K562 (cell line): ENCODE data around the gene CAMK2G. TPM values are rescaled to one million over a fixed set of nuclear protein-coding genes. Genes with fewer than 3 reads are reported as not detected.

Experiments
- ASH1L ChIP-seq: fragments of 450-650 bp; IDR thresholded peaks from 2 replicates; pipeline ENCODE4 v1.6.1; 2018; ENCODE audit warnings: borderline replicate concordance, mild to moderate bottlenecking, low read depth; ENCODE audit not compliant: partially characterized antibody
- BRD4 ChIP-seq: fragments of 200-600 bp; sonication (generic); IDR thresholded peaks from 2 replicates; pipeline ENCODE4 v1.6.1; 2017; ENCODE audit warnings: inconsistent platforms
- CCAR2 ChIP-seq: fragments of 200-400 bp; formaldehyde crosslinking; IDR thresholded peaks from 2 replicates; pipeline ENCODE4 v1.6.1; 2017; ENCODE audit warnings: mild to moderate bottlenecking, low read depth, low read length
- ETV6 ChIP-seq, 3 experiments: fragments of 150-350 bp in 1 of 3; sonication (generic) in 1 of 3; formaldehyde crosslinking in 1 of 3; IDR thresholded peaks; 2 replicates each; pipeline versions ENCODE4 v1.6.1 to v1.8.0; 2014 to 2022; ENCODE audit warnings: borderline replicate concordance in 2 of 3, low read depth in 2 of 3, antibody characterized with exemption in 1 of 3, low read length in 1 of 3, mild to moderate bottlenecking in 1 of 3, missing genetic modification reagents in 1 of 3
- FOXA1 ChIP-seq: fragments of 450-650 bp; IDR thresholded peaks from 2 replicates; pipeline ENCODE4 v1.6.1; 2016; ENCODE audit warnings: mild to moderate bottlenecking, borderline replicate concordance
- HMG20A ChIP-seq: fragments of 450-650 bp; formaldehyde crosslinking; conservative IDR thresholded peaks from 2 replicates; pipeline ENCODE4 v1.4.0; 2020; ENCODE audit warnings: mild to moderate bottlenecking, mixed read lengths
- JUN ChIP-seq, 2 experiments: sonication (generic) in 1 of 2; formaldehyde crosslinking in 1 of 2; IDR thresholded peaks; 2 replicates each; pipeline versions ENCODE4 v1.6.1 to v1.8.0; 2012 to 2022; ENCODE audit warnings: borderline replicate concordance in 2 of 2, mild to moderate bottlenecking in 2 of 2, improper control_type of control experiment in 1 of 2, low read depth in 1 of 2, low read length in 1 of 2, missing genetic modification reagents in 1 of 2
- MBD2 ChIP-seq: sonication (generic); IDR thresholded peaks from 2 replicates; pipeline ENCODE4 v1.6.1; 2016; ENCODE audit warnings: low read depth, borderline replicate concordance
- NCOR1 ChIP-seq: fragments of 450-650 bp; IDR thresholded peaks from 2 replicates; pipeline ENCODE4 v1.6.1; 2016; ENCODE audit warnings: mild to moderate bottlenecking, moderate library complexity
- NR2C2 ChIP-seq, 2 experiments: fragments of 200-800 bp in 1 of 2; sonication (Bioruptor generic) in 1 of 2; sonication (generic) in 1 of 2; formaldehyde crosslinking in 1 of 2; IDR thresholded peaks; 2 replicates each; pipeline versions ENCODE4 v1.6.1 to v1.8.0; 2016 to 2022; ENCODE audit warnings: mild to moderate bottlenecking in 1 of 2, missing compliant biosample characterization in 1 of 2, missing genetic modification characterization in 1 of 2, missing genetic modification reagents in 1 of 2
- RBM15 ChIP-seq: fragments of 200-400 bp; formaldehyde crosslinking; IDR thresholded peaks from 2 replicates; pipeline ENCODE4 v1.6.1; 2018; ENCODE audit warnings: mild to moderate bottlenecking, low read length, moderate library complexity; ENCODE audit not compliant: insufficient read depth
- RFX1 ChIP-seq: fragments of 450-650 bp; IDR thresholded peaks from 2 replicates; pipeline ENCODE4 v1.6.1; 2016; ENCODE audit warnings: mild to moderate bottlenecking, moderate library complexity
- TCF7 ChIP-seq: sonication (generic); IDR thresholded peaks from 2 replicates; pipeline ENCODE4 v1.6.1; 2016; ENCODE audit warnings: antibody characterized with exemption, borderline replicate concordance
- XRCC5 ChIP-seq: fragments of 200-400 bp; formaldehyde crosslinking; IDR thresholded peaks from 2 replicates; pipeline ENCODE4 v1.6.1; 2017; ENCODE audit warnings: low read depth, mild to moderate bottlenecking, low read length
- YY1 ChIP-seq, 3 experiments: IDR thresholded peaks; 2 replicates each; pipeline ENCODE4 v1.6.1; 2011; ENCODE audit warnings: low read length in 2 of 3, mild to moderate bottlenecking in 2 of 3, moderate library complexity in 2 of 3, borderline replicate concordance in 1 of 3, control low read depth in 1 of 3, low read depth in 1 of 3; ENCODE audit not compliant: insufficient read depth in 3 of 3, insufficient replicate concordance in 2 of 3, control insufficient read depth in 1 of 3, insufficient read length in 1 of 3; ENCODE audit errors: extremely low read depth in 1 of 3
- ZFX ChIP-seq: sonication (generic); formaldehyde crosslinking; IDR thresholded peaks from 2 replicates; pipeline ENCODE4 v1.8.0; 2022; ENCODE audit warnings: mild to moderate bottlenecking, missing genetic modification reagents, moderate library complexity
- polyA plus RNA-seq, 8 experiments: library from polyadenylated mRNA; depleted of rRNA in 4 of 8; stranded (reverse) in 5 of 8; unstranded in 3 of 8; fragments of >200 nt; fragmentation: Nextera tagmentation in 2 of 8; fragmentation: Illumina TruSeq in 1 of 8; extraction: Ambion mirVana in 2 of 8; extraction: Trizol in 1 of 8; gene quantifications; 2 replicates each; pipeline versions ENCODE4 v1.2.1 to v1.2.3, GENCODE V29; 2011 to 2014; ENCODE audit warnings: inconsistent platforms in 1 of 8, missing spikeins in 1 of 8
- total RNA-seq, 7 experiments: library from RNA; depleted of rRNA in 6 of 7; stranded (reverse); fragments of >200 nt in 6 of 7; fragmentation: Illumina TruSeq in 2 of 7; extraction: Trizol in 2 of 7; gene quantifications; 2 replicates each; pipeline versions ENCODE4 v1.2.1 to v1.2.3, GENCODE V29; 2011 to 2021; ENCODE audit warnings: low replicate concordance in 1 of 7
- TF ChIP-seq, protein P1 (sequence below), 2 experiments: fragments of 250-450 bp in 1 of 2; fragments of 450-650 bp in 1 of 2; sonication (Bioruptor Pico) in 1 of 2; IDR thresholded peaks; 2 replicates each; pipeline versions ENCODE4 v1.6.1 to v1.8.0; 2016 to 2021; ENCODE audit warnings: mild to moderate bottlenecking in 2 of 2, moderate library complexity in 2 of 2, missing compliant biosample characterization in 1 of 2, missing genetic modification characterization in 1 of 2
- TF ChIP-seq, protein P2 (sequence below): fragments of 250-450 bp; sonication (Bioruptor Pico); IDR thresholded peaks from 2 replicates; pipeline ENCODE4 v1.5.0; 2021; ENCODE audit warnings: mild to moderate bottlenecking, borderline replicate concordance

CAMK2G gene
- total and polyA plus RNA-seq, 9 of the 15 experiments (the other 6 are each of a cell fraction or from before 2014, with no cell fraction given): 9.0 to 37.9 (median 32.6) TPM

DNA sequence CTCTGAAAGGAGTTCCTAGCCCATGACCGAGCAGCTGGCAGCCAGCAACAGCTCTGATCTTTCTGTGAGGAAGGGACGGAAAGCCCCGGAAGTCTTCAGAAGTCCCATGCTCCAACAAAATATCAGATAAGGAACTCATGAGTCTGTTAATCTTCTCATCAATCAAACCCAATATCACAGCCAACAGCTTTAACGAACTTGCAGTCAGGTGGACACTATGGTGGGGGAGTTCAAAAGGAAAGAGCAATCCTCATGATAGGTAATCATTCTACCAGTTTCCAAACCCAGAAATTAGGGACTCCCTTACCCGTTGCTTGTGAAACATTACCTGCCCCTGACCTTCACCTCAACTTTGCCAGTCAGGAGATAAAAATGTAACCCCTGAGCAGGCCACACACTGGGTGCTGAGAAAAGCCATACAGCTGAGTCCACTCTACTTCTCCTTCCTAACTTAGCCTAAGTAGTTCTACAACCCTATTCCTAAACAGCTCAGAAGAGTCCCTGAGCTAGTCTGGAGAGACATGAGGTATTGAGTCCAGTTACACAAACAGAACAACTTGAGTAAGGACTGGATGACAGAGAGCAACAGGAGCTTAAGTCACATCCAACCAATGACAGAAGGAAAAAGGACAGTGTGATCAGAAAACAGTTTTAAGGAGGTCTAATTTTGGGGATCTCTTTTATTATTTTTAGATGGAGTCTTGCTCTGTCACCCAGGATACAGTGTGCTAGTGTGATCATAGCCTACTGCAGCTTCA, 65.1 kb downstream of the CAMK2G start (continued):
- TF ChIP-seq ASH1L (no peak), RBM15 (no peak), ETV6 (IDR thresholded peaks at IDR 0.05; ENCODE audit: borderline replicate concordance in 1 of 2, low read depth in 2 of 2, low read length in 1 of 2) (no peak), ETV6 (CRISPR knock-in tag; IDR thresholded peaks at IDR 0.05; ENCODE audit: borderline replicate concordance) (no peak), FOXA1 (no peak), BRD4 (no peak), NR2C2 (CRISPR knock-in tag; IDR thresholded peaks at IDR 0.05) (no peak), NR2C2 (tag; IDR thresholded peaks at IDR 0.05) (peak; percentile 49; the same call in 1 of the 2 replicates), RFX1 (no peak), XRCC5 (no peak), JUN (IDR thresholded peaks at IDR 0.05; ENCODE audit: borderline replicate concordance, low read depth, low read length) (no peak), JUN (CRISPR knock-in tag; IDR thresholded peaks at IDR 0.05; ENCODE audit: borderline replicate concordance) (no peak), YY1 (IDR thresholded peaks at IDR 0.05; ENCODE audit: borderline replicate concordance in 1 of 3, control insufficient read depth in 1 of 3, extremely low read depth in 1 of 3, insufficient read depth in 3 of 3, insufficient read length in 1 of 3, insufficient replicate concordance in 2 of 3, low read depth in 1 of 3, low read length in 2 of 3) (no peak), NCOR1 (0 out of 2 replicates have a peak, but pooled peaks have one; percentile 30), MBD2 (0 out of 2 replicates have a peak, but pooled peaks have one; percentile 1), TCF7 (no peak), HMG20A (CRISPR knock-in tag) (no peak), CCAR2 (no peak), ZFX (CRISPR knock-in tag) (no peak; the same call in 1 of the 2 replicates)
- TF ChIP-seq, protein P1, sequence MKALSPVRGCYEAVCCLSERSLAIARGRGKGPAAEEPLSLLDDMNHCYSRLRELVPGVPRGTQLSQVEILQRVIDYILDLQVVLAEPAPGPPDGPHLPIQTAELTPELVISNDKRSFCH (CRISPR knock-in tag; IDR thresholded peaks at IDR 0.05): no peak
- TF ChIP-seq, protein P1 (tag; IDR thresholded peaks at IDR 0.05): no peak
- TF ChIP-seq, protein P2, sequence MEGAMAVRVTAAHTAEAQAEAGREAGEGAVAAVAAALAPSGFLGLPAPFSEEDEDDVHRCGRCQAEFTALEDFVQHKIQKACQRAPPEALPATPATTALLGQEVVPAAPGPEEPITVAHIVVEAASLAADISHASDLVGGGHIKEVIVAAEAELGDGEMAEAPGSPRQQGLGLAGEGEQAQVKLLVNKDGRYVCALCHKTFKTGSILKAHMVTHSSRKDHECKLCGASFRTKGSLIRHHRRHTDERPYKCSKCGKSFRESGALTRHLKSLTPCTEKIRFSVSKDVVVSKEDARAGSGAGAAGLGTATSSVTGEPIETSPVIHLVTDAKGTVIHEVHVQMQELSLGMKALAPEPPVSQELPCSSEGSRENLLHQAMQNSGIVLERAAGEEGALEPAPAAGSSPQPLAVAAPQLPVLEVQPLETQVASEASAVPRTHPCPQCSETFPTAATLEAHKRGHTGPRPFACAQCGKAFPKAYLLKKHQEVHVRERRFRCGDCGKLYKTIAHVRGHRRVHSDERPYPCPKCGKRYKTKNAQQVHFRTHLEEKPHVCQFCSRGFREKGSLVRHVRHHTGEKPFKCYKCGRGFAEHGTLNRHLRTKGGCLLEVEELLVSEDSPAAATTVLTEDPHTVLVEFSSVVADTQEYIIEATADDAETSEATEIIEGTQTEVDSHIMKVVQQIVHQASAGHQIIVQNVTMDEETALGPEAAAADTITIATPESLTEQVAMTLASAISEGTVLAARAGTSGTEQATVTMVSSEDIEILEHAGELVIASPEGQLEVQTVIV (CRISPR knock-in tag): no peak
